ENCODE measurements around the gene URB2. TPM values are rescaled to one million over a fixed set of nuclear protein-coding genes. Genes with fewer than 3 reads are reported as not detected.

URB2 gene
- total and polyA plus RNA-seq, 2 experiments from 2014 or later = 7.6 to 44.3 TPM

DNA sequence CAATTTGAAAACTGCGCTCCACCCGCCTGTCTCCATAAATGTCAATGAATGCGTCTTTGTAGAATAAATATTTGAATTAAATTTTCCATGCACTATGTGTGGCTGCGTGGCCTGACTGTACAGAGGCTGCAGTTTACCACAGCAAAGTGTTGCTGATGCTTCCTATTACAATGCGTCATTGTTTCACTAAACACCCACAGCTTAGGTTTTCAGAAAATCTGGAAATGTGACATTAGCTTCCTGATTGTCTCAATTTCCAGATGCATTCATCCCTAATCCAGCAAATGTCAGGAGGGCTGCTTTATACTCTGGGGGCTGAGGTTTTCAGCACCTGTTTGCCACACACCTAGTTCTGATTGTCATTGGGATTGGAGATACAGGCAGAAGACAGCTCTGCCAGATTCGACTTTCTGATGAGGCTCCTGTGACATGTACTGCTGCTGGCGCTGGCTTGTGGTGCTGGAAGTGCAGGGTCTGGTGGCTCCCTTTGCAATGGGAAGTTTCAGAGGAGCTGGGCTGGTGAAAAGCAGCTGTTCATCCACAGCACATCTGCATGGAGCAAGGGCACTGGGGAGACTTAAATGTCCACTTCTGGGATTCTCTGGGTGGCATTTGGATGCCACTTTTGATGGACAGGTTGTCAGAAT is 40.0 kb downstream of the URB2 start:
- ATAC-seq (no peak), DNase-seq (ENCODE audit: low spot score) (no peak)
- H3K79me2 ChIP-seq (replicated peaks; ENCODE audit: insufficient read depth) = no peaks in the 10 kb centered on the region
- 0 out of 2 replicates have a peak, but pooled peaks cover 4% of the 10 kb centered on the region for H3K36me3 ChIP-seq (ENCODE audit: insufficient read depth)
- Mint-ChIP-seq H3K36me3 (ENCODE audit: low read depth) (peaks cover 13% of the 10 kb centered on the region; the same call in 2 of the 3 replicates), H3K27me3 (ENCODE audit: insufficient read depth, low read depth, poor library complexity) (peaks cover 6% of the 10 kb centered on the region), H3K4me3 (no peak overlapping the region), H3K27ac (no peak overlapping the region; the same call in 1 of the 2 replicates), H3K9me3 (no peaks in the 10 kb centered on the region), H3K4me1 (peaks cover 5% of the 10 kb centered on the region)
- H3K27me3 ChIP-seq (ENCODE audit: insufficient read depth) = no peaks in the 10 kb centered on the region
- H3K4me1 ChIP-seq (ENCODE audit: insufficient read depth) = no peaks in the 10 kb centered on the region
- TF ChIP-seq NANOG (IDR thresholded peaks at IDR 0.05; ENCODE audit: borderline replicate concordance) = no peak
- TF ChIP-seq ZNF331 (CRISPR knock-in tag; IDR thresholded peaks at IDR 0.05; ENCODE audit: low read depth) = no peak
- no peak overlapping the region for H3K4me2 ChIP-seq
- no peaks in the 10 kb centered on the region for H3F3A ChIP-seq (replicated peaks; ENCODE audit: low read depth)
- 0 out of 2 replicates have a peak, but pooled peaks cover 3% of the 10 kb centered on the region for H4K20me1 ChIP-seq (replicated peaks; ENCODE audit: insufficient read depth)
- H3K4me3 ChIP-seq = no peak overlapping the region
- H2AFZ ChIP-seq = no peak overlapping the region
- H3K27ac ChIP-seq (ENCODE audit: low read depth) = no peak overlapping the region
- H3K9me2 ChIP-seq (ENCODE audit: insufficient read depth) = no peaks in the 10 kb centered on the region

DNA sequence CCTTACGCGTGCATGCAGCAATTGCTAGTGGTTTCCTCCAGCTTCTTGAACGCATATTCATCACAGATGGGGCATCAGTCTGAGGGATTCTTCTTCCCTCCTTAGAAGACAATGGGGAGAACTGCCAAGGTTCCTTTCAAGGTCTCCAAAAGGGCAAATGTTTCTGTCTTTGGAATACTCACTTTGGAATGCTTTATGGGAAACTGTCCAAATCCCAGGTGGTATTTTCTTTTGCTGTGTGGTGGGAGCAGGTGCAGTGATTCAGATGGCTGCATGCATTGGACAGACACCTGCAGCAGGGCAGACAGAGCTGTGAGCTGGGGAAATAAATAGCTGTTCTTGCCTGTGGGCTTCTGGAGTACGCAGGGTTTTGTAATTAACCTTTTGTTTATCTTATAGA is 40.5 kb downstream of the URB2 start:
- H3K27me3 ChIP-seq (ENCODE audit: insufficient read depth) = no peaks in the 10 kb centered on the region
- H3K27ac ChIP-seq (ENCODE audit: low read depth) = no peak overlapping the region
- H3F3A ChIP-seq (replicated peaks; ENCODE audit: low read depth) = no peaks in the 10 kb centered on the region
- Mint-ChIP-seq H3K27me3 (ENCODE audit: insufficient read depth, low read depth, poor library complexity) (peaks cover 2% of the 10 kb centered on the region), H3K4me1 (no peaks in the 10 kb centered on the region), H3K4me3 (no peak overlapping the region), H3K9me3 (no peaks in the 10 kb centered on the region), H3K27ac (no peak overlapping the region; the same call in 1 of the 2 replicates), H3K36me3 (ENCODE audit: low read depth) (peaks cover 7% of the 10 kb centered on the region; the same call in 2 of the 3 replicates)
- 0 out of 2 replicates have a peak, but pooled peaks cover 3% of the 10 kb centered on the region for H4K20me1 ChIP-seq (replicated peaks; ENCODE audit: insufficient read depth)
- 0 out of 2 replicates have a peak, but pooled peaks cover 3% of the 10 kb centered on the region for H3K36me3 ChIP-seq (ENCODE audit: insufficient read depth)
- ATAC-seq (no peak), DNase-seq (ENCODE audit: low spot score) (no peak)
- H3K79me2 ChIP-seq (replicated peaks; ENCODE audit: insufficient read depth) = no peaks in the 10 kb centered on the region
- no peak overlapping the region for H3K4me3 ChIP-seq
- no peaks in the 10 kb centered on the region for H3K4me1 ChIP-seq (ENCODE audit: insufficient read depth)
- no peaks in the 10 kb centered on the region for H3K9me2 ChIP-seq (ENCODE audit: insufficient read depth)
- no peak overlapping the region for H3K4me2 ChIP-seq
- H2AFZ ChIP-seq = no peak overlapping the region
- TF ChIP-seq EZH2 (IDR thresholded peaks at IDR 0.05; ENCODE audit: low read depth, unreplicated experiment) = no peak
- no peak for TF ChIP-seq EZH2phosphoT487 (IDR thresholded peaks at IDR 0.05; ENCODE audit: unreplicated experiment)
- TF ChIP-seq, protein P1, sequence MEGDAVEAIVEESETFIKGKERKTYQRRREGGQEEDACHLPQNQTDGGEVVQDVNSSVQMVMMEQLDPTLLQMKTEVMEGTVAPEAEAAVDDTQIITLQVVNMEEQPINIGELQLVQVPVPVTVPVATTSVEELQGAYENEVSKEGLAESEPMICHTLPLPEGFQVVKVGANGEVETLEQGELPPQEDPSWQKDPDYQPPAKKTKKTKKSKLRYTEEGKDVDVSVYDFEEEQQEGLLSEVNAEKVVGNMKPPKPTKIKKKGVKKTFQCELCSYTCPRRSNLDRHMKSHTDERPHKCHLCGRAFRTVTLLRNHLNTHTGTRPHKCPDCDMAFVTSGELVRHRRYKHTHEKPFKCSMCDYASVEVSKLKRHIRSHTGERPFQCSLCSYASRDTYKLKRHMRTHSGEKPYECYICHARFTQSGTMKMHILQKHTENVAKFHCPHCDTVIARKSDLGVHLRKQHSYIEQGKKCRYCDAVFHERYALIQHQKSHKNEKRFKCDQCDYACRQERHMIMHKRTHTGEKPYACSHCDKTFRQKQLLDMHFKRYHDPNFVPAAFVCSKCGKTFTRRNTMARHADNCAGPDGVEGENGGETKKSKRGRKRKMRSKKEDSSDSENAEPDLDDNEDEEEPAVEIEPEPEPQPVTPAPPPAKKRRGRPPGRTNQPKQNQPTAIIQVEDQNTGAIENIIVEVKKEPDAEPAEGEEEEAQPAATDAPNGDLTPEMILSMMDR (conservative IDR thresholded peaks at IDR 0.05; ENCODE audit: low read depth in 2 of 2) = no peak
- no peak for TF ChIP-seq NANOG (IDR thresholded peaks at IDR 0.05; ENCODE audit: borderline replicate concordance)
- TF ChIP-seq, protein P2, sequence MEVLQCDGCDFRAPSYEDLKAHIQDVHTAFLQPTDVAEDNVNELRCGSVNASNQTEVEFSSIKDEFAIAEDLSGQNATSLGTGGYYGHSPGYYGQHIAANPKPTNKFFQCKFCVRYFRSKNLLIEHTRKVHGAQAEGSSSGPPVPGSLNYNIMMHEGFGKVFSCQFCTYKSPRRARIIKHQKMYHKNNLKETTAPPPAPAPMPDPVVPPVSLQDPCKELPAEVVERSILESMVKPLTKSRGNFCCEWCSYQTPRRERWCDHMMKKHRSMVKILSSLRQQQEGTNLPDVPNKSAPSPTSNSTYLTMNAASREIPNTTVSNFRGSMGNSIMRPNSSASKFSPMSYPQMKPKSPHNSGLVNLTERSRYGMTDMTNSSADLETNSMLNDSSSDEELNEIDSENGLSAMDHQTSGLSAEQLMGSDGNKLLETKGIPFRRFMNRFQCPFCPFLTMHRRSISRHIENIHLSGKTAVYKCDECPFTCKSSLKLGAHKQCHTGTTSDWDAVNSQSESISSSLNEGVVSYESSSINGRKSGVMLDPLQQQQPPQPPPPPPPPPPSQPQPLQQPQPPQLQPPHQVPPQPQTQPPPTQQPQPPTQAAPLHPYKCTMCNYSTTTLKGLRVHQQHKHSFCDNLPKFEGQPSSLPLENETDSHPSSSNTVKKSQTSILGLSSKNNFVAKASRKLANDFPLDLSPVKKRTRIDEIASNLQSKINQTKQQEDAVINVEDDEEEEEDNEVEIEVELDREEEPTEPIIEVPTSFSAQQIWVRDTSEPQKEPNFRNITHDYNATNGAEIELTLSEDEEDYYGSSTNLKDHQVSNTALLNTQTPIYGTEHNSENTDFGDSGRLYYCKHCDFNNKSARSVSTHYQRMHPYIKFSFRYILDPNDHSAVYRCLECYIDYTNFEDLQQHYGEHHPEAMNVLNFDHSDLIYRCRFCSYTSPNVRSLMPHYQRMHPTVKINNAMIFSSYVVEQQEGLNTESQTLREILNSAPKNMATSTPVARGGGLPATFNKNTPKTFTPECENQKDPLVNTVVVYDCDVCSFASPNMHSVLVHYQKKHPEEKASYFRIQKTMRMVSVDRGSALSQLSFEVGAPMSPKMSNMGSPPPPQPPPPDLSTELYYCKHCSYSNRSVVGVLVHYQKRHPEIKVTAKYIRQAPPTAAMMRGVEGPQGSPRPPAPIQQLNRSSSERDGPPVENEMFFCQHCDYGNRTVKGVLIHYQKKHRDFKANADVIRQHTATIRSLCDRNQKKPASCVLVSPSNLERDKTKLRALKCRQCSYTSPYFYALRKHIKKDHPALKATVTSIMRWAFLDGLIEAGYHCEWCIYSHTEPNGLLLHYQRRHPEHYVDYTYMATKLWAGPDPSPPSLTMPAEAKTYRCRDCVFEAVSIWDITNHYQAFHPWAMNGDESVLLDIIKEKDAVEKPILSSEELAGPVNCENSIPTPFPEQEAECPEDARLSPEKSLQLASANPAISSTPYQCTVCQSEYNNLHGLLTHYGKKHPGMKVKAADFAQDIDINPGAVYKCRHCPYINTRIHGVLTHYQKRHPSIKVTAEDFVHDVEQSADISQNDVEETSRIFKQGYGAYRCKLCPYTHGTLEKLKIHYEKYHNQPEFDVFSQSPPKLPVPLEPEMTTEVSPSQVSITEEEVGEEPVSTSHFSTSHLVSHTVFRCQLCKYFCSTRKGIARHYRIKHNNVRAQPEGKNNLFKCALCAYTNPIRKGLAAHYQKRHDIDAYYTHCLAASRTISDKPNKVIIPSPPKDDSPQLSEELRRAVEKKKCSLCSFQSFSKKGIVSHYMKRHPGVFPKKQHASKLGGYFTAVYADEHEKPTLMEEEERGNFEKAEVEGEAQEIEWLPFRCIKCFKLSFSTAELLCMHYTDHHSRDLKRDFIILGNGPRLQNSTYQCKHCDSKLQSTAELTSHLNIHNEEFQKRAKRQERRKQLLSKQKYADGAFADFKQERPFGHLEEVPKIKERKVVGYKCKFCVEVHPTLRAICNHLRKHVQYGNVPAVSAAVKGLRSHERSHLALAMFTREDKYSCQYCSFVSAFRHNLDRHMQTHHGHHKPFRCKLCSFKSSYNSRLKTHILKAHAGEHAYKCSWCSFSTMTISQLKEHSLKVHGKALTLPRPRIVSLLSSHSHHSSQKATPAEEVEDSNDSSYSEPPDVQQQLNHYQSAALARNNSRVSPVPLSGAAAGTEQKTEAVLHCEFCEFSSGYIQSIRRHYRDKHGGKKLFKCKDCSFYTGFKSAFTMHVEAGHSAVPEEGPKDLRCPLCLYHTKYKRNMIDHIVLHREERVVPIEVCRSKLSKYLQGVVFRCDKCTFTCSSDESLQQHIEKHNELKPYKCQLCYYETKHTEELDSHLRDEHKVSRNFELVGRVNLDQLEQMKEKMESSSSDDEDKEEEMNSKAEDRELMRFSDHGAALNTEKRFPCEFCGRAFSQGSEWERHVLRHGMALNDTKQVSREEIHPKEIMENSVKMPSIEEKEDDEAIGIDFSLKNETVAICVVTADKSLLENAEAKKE (CRISPR knock-in tag; IDR thresholded peaks at IDR 0.05) = no peak
- no peak for TF ChIP-seq POLR2AphosphoS5 (IDR thresholded peaks at IDR 0.05; ENCODE audit: low read depth)
- TF ChIP-seq ZNF331 (CRISPR knock-in tag; IDR thresholded peaks at IDR 0.05; ENCODE audit: low read depth) = no peak
- no peak for TF ChIP-seq CREB1 (CRISPR knock-in tag; IDR thresholded peaks at IDR 0.05; ENCODE audit: low read depth)
- no peak for TF ChIP-seq STAT1 (IDR thresholded peaks at IDR 0.05; ENCODE audit: unreplicated experiment)
- no peak for TF ChIP-seq ZNF114 (CRISPR knock-in tag; IDR thresholded peaks at IDR 0.05)
